Measurements from ENCODE around the gene EHF.

Gene EHF

GRCh38 chr11:34644669-34645406, 23.9 kb downstream of the EHF start:
- Histone ChIP-seq H3K36me3 (ENCODE audit: control insufficient read depth, low read length) (no peaks in the 10 kb centered on the region), H3K9me3 (ENCODE audit: control insufficient read depth, insufficient read depth, low read length) (no peaks in the 10 kb centered on the region), H3K27me3 (ENCODE audit: control insufficient read depth, low read length) (no peaks in the 10 kb centered on the region), H3K4me1 (ENCODE audit: control insufficient read depth, low read length) (no peaks in the 10 kb centered on the region), H3K27ac (ENCODE audit: low read depth, low read length) (no peak overlapping the region), H4K20me1 (ENCODE audit: control insufficient read depth, insufficient read depth, low read depth, low read length) (no peaks in the 10 kb centered on the region), H3K9me2 (replicated peaks; ENCODE audit: control insufficient read depth, low read length) (no peaks in the 10 kb centered on the region), H3K4me3 (ENCODE audit: low read length) (no peak overlapping the region), H3K4me2 (ENCODE audit: low read length) (no peak overlapping the region), H3F3A (ENCODE audit: control insufficient read depth, insufficient read depth) (no peaks in the 10 kb centered on the region), H3K79me2 (ENCODE audit: control insufficient read depth, low read length) (no peaks in the 10 kb centered on the region)
- TF ChIP-seq CTCF (IDR thresholded peaks at IDR 0.05; ENCODE audit: low read depth, low read length, poor library complexity, severe bottlenecking) = no peak
- TF ChIP-seq EZH2phosphoT487 (IDR thresholded peaks at IDR 0.05; ENCODE audit: borderline replicate concordance, low read length) = no peak

- Histone ChIP-seq H3K4me2 (ENCODE audit: low read length) (no peak overlapping the region), H3K4me3 (ENCODE audit: low read length) (no peak overlapping the region), H3K9me2 (replicated peaks; ENCODE audit: control insufficient read depth, low read length) (no peaks in the 10 kb centered on the region), H3F3A (ENCODE audit: control insufficient read depth, insufficient read depth) (no peaks in the 10 kb centered on the region), H3K79me2 (ENCODE audit: control insufficient read depth, low read length) (no peaks in the 10 kb centered on the region), H4K20me1 (ENCODE audit: control insufficient read depth, insufficient read depth, low read depth, low read length) (no peaks in the 10 kb centered on the region), H3K9me3 (ENCODE audit: control insufficient read depth, insufficient read depth, low read length) (no peaks in the 10 kb centered on the region), H3K27me3 (ENCODE audit: control insufficient read depth, low read length) (no peaks in the 10 kb centered on the region), H3K4me1 (ENCODE audit: control insufficient read depth, low read length) (no peaks in the 10 kb centered on the region), H3K36me3 (ENCODE audit: control insufficient read depth, low read length) (no peaks in the 10 kb centered on the region), H3K27ac (ENCODE audit: low read depth, low read length) (no peak overlapping the region)
- TF ChIP-seq EZH2phosphoT487 (IDR thresholded peaks at IDR 0.05; ENCODE audit: borderline replicate concordance, low read length) (no peak), CTCF (IDR thresholded peaks at IDR 0.05; ENCODE audit: low read depth, low read length, poor library complexity, severe bottlenecking) (no peak)
Measured at GRCh38 chr11:34646431-34646830, 25.5 kb downstream of the EHF start.

- H3K27ac ChIP-seq (ENCODE audit: low read depth, low read length) = no peak overlapping the region
- H3K27me3 ChIP-seq (ENCODE audit: control insufficient read depth, low read length) = no peaks in the 10 kb centered on the region
- peaks cover under 1% of the 10 kb centered on the region for H3K4me1 ChIP-seq (ENCODE audit: control insufficient read depth, low read length)
- H3F3A ChIP-seq (ENCODE audit: control insufficient read depth, insufficient read depth) = no peaks in the 10 kb centered on the region
- no peaks in the 10 kb centered on the region for H3K36me3 ChIP-seq (ENCODE audit: control insufficient read depth, low read length)
- no peaks in the 10 kb centered on the region for H4K20me1 ChIP-seq (ENCODE audit: control insufficient read depth, insufficient read depth, low read depth, low read length)
- no peak overlapping the region for H3K4me2 ChIP-seq (ENCODE audit: low read length)
- TF ChIP-seq CTCF (IDR thresholded peaks at IDR 0.05; ENCODE audit: low read depth, low read length, poor library complexity, severe bottlenecking) = no peak
- TF ChIP-seq EZH2phosphoT487 (IDR thresholded peaks at IDR 0.05; ENCODE audit: borderline replicate concordance, low read length) = no peak
- H3K4me3 ChIP-seq (ENCODE audit: low read length) = no peak overlapping the region
- no peaks in the 10 kb centered on the region for H3K9me2 ChIP-seq (replicated peaks; ENCODE audit: control insufficient read depth, low read length)
- H3K9me3 ChIP-seq (ENCODE audit: control insufficient read depth, insufficient read depth, low read length) = no peaks in the 10 kb centered on the region
- no peaks in the 10 kb centered on the region for H3K79me2 ChIP-seq (ENCODE audit: control insufficient read depth, low read length)
Measured at GRCh38 chr11:34647131-34647530, 26.2 kb downstream of the EHF start.

All from DOHH2 (cell line).